Measurements from ENCODE around the gene PODXL2. TPM values are rescaled to one million over a fixed set of nuclear protein-coding genes. Genes with fewer than 3 reads are reported as not detected.

The PODXL2 gene
- total and polyA plus RNA-seq, 4 experiments from 2014 or later = 3.3 to 8.0 (median 5.5) TPM

GRCh38 chr3:127667119-127667681 lies 38.2 kb downstream of the PODXL2 start:
- H3K27me3 ChIP-seq (ENCODE audit: insufficient read depth, low read length) = no peaks in the 10 kb centered on the region
- DNase-seq = no peak

GRCh38 chr3:127668906-127669305 lies 39.9 kb downstream of the PODXL2 start:
- Histone ChIP-seq H3K4me1 (ENCODE audit: insufficient read depth, low read length) (peaks cover 14% of the 10 kb centered on the region), H3K27ac (ENCODE audit: low read depth, low read length) (no peak overlapping the region), H3K36me3 (ENCODE audit: insufficient read depth, low read length) (no peaks in the 10 kb centered on the region), H3K27me3 (ENCODE audit: insufficient read depth, low read length) (no peaks in the 10 kb centered on the region), H3K9me3 (ENCODE audit: control insufficient read depth in 1 of 2, low read length in 2 of 2) (no peaks in the 10 kb centered on the region), H3K4me3 (ENCODE audit: low read length in 2 of 2) (no peak overlapping the region)
- no peaks in the 10 kb centered on the region for H3K27me3 Mint-ChIP-seq
- DNase-seq = no peak
- CTCF ChIA-PET (ENCODE audit: partially characterized antibody) = no interaction called here
- peaks cover 4 to 7% of the 10 kb centered on the region in 2 donors for H3K36me3 Mint-ChIP-seq
- no peaks in the 10 kb centered on the region for H3K9me3 Mint-ChIP-seq
- H3K27ac Mint-ChIP-seq = peak overlapping the region in 2 of 7 donors; percentile 36 to 52
- H3K4me3 Mint-ChIP-seq = peak overlapping the region in 1 of 8 donors; percentile 13
- intact Hi-C loops (cut with micrococcal nuclease) = no loop called here
- H3K4me1 Mint-ChIP-seq = peaks cover 4 to 13% (median 9%) of the 10 kb centered on the region in 4 donors
- POLR2A ChIA-PET (ENCODE audit: partially characterized antibody) = interaction anchor here (1.2 kb wide), 1 partner anchor 78 kb away, joined by 3 read pairs; the partner anchor contains the start of gene TPRA1

More at GRCh38 chr3:127667119-127667681, 38.2 kb downstream of the PODXL2 start:
- Mint-ChIP-seq H3K27me3 (no peaks in the 10 kb centered on the region), H3K4me1 (peaks cover 0 to 7% (median 4%) of the 10 kb centered on the region in 4 donors), H3K36me3 (peaks cover 2 to 7% of the 10 kb centered on the region in 2 donors), H3K9me3 (no peaks in the 10 kb centered on the region), H3K4me3 (no peak overlapping the region), H3K27ac (peak overlapping the region in 1 of 7 donors; percentile 23)
- Histone ChIP-seq H3K36me3 (ENCODE audit: insufficient read depth, low read length) (no peaks in the 10 kb centered on the region), H3K27ac (ENCODE audit: low read depth, low read length) (no peak overlapping the region), H3K4me3 (ENCODE audit: low read length in 2 of 2) (no peak overlapping the region), H3K9me3 (ENCODE audit: control insufficient read depth in 1 of 2, low read length in 2 of 2) (no peaks in the 10 kb centered on the region), H3K4me1 (ENCODE audit: insufficient read depth, low read length) (peaks cover 8% of the 10 kb centered on the region)
- POLR2A ChIA-PET (ENCODE audit: partially characterized antibody) = no interaction called here
- CTCF ChIA-PET (ENCODE audit: partially characterized antibody) = no interaction called here
- intact Hi-C loops (cut with micrococcal nuclease) = no loop called here

GRCh38 chr3:127669541-127670228 lies 40.7 kb downstream of the PODXL2 start:
- H3K9me3 Mint-ChIP-seq = no peaks in the 10 kb centered on the region
- Histone ChIP-seq H3K27me3 (ENCODE audit: insufficient read depth, low read length) (no peaks in the 10 kb centered on the region), H3K4me1 (ENCODE audit: insufficient read depth, low read length) (peaks cover 22% of the 10 kb centered on the region), H3K9me3 (ENCODE audit: control insufficient read depth in 1 of 2, low read length in 2 of 2) (no peaks in the 10 kb centered on the region), H3K36me3 (ENCODE audit: insufficient read depth, low read length) (no peaks in the 10 kb centered on the region), H3K4me3 (ENCODE audit: low read length in 2 of 2) (no peak overlapping the region), H3K27ac (ENCODE audit: low read depth, low read length) (no peak overlapping the region)
- POLR2A ChIA-PET (ENCODE audit: partially characterized antibody) = interaction anchor here (1.2 kb wide), 1 partner anchor 79 kb away, joined by 3 read pairs; the partner anchor contains the start of gene TPRA1
- peaks cover 11 to 21% (median 16%) of the 10 kb centered on the region in 4 donors for H3K4me1 Mint-ChIP-seq
- H3K4me3 Mint-ChIP-seq = peak overlapping the region in 2 of 8 donors; percentile 21 to 39
- intact Hi-C loops (cut with micrococcal nuclease) = loop anchor here (5.0 to 10.0 kb wide), 3 partner anchors 965 to 1755 kb away; partner anchors contain the start of genes CHCHD6 and ZXDC
- H3K36me3 Mint-ChIP-seq = peaks cover 5 to 7% of the 10 kb centered on the region in 2 donors
- peak overlapping the region in 1 of 7 donors; percentile 76 for H3K27ac Mint-ChIP-seq
- H3K27me3 Mint-ChIP-seq = no peaks in the 10 kb centered on the region
- no peak for DNase-seq
- CTCF ChIA-PET (ENCODE audit: partially characterized antibody) = no interaction called here

- Histone ChIP-seq H3K4me1 (ENCODE audit: insufficient read depth, low read length) (peaks cover 27% of the 10 kb centered on the region), H3K27me3 (ENCODE audit: insufficient read depth, low read length) (no peaks in the 10 kb centered on the region), H3K9me3 (ENCODE audit: control insufficient read depth in 1 of 2, low read length in 2 of 2) (no peaks in the 10 kb centered on the region), H3K27ac (ENCODE audit: low read depth, low read length) (no peak overlapping the region), H3K36me3 (ENCODE audit: insufficient read depth, low read length) (no peaks in the 10 kb centered on the region), H3K4me3 (ENCODE audit: low read length in 2 of 2) (no peak overlapping the region)
- no peak for DNase-seq
- POLR2A ChIA-PET (ENCODE audit: partially characterized antibody) = no interaction called here
- CTCF ChIA-PET (ENCODE audit: partially characterized antibody) = no interaction called here
- Mint-ChIP-seq H3K9me3 (no peaks in the 10 kb centered on the region), H3K36me3 (peaks cover 6 to 7% of the 10 kb centered on the region in 2 donors), H3K4me3 (peak overlapping the region in 4 of 8 donors; percentile 4 to 51 (median 30)), H3K27ac (peak overlapping the region in 2 of 7 donors; percentile 66 to 90), H3K4me1 (peaks cover 12 to 26% (median 20%) of the 10 kb centered on the region in 4 donors), H3K27me3 (no peaks in the 10 kb centered on the region)
- intact Hi-C loops (cut with micrococcal nuclease) = loop anchor here (5.0 to 10.0 kb wide), 3 partner anchors 965 to 1755 kb away; partner anchors contain the start of genes CHCHD6 and ZXDC
Observed at GRCh38 chr3:127670229-127670559, 41.2 kb downstream of the PODXL2 start.

GRCh38 chr3:127670761-127671522 lies 42.0 kb downstream of the PODXL2 start:
- Histone ChIP-seq H3K36me3 (ENCODE audit: insufficient read depth, low read length) (no peaks in the 10 kb centered on the region), H3K4me1 (ENCODE audit: insufficient read depth, low read length) (peaks cover 31% of the 10 kb centered on the region), H3K9me3 (ENCODE audit: control insufficient read depth in 1 of 2, low read length in 2 of 2) (no peaks in the 10 kb centered on the region), H3K4me3 (ENCODE audit: low read length in 2 of 2) (peak overlapping the region in 1 of 2 donors; percentile 68), H3K27me3 (ENCODE audit: insufficient read depth, low read length) (no peaks in the 10 kb centered on the region), H3K27ac (ENCODE audit: low read depth, low read length) (no peak overlapping the region)
- peaks cover 15 to 33% (median 24%) of the 10 kb centered on the region in 4 donors for H3K4me1 Mint-ChIP-seq
- H3K4me3 Mint-ChIP-seq = peak overlapping the region in 7 of 8 donors; percentile 70 to 94 (median 90)
- H3K27me3 Mint-ChIP-seq = no peaks in the 10 kb centered on the region
- ChIA-PET POLR2A (ENCODE audit: partially characterized antibody) (interaction anchor here (1.2 to 3.3 kb wide), 5 partner anchors 36 to 1195 kb away, joined by 3 to 29 read pairs (median 4); partner anchors contain the start of genes PODXL2, TPRA1 and ZXDC), CTCF (ENCODE audit: partially characterized antibody) (interaction anchor here (1.3 to 1.8 kb wide), 2 partner anchors 80 to 96 kb away, joined by 4 to 5 read pairs; partner anchors contain the start of gene TPRA1)
- intact Hi-C loops (cut with micrococcal nuclease) = loop anchor here (5.0 to 10.0 kb wide), 3 partner anchors 966 to 1756 kb away; partner anchors contain the start of genes CHCHD6 and ZXDC
- H3K27ac Mint-ChIP-seq = peak overlapping the region in 5 of 7 donors; percentile 75 to 96 (median 87)
- no peak for DNase-seq
- H3K9me3 Mint-ChIP-seq = no peaks in the 10 kb centered on the region
- H3K36me3 Mint-ChIP-seq = peaks cover 0 to 8% of the 10 kb centered on the region in 2 donors

- H3K27ac ChIP-seq (ENCODE audit: low read depth, low read length) = peak overlapping the region; percentile 86
- peaks cover 7% of the 10 kb centered on the region for H3K36me3 ChIP-seq (ENCODE audit: insufficient read depth, low read length)
- Mint-ChIP-seq H3K27me3 (no peaks in the 10 kb centered on the region), H3K4me3 (peak overlapping the region; percentile 88 to 94 (median 90)), H3K27ac (peak overlapping the region; percentile 90 to 98 (median 94)), H3K4me1 (peaks cover 18 to 41% (median 28%) of the 10 kb centered on the region in 4 donors), H3K9me3 (no peaks in the 10 kb centered on the region), H3K36me3 (peaks cover 3 to 11% of the 10 kb centered on the region in 2 donors)
- peaks cover 31% of the 10 kb centered on the region for H3K4me1 ChIP-seq (ENCODE audit: insufficient read depth, low read length)
- no peaks in the 10 kb centered on the region for H3K9me3 ChIP-seq (ENCODE audit: control insufficient read depth in 1 of 2, low read length in 2 of 2)
- DNase-seq = peak in 4 of 5 donors; percentile 19 to 35 (median 31)
- POLR2A ChIA-PET (ENCODE audit: partially characterized antibody) = interaction anchor here (0.7 to 3.3 kb wide), 14 partner anchors 11 to 1196 kb away, joined by 3 to 29 read pairs (median 4); partner anchors contain the start of genes MCM2, PODXL2, TPRA1 and ZXDC
- CTCF ChIA-PET (ENCODE audit: partially characterized antibody) = interaction anchor here (0.9 to 1.8 kb wide), 3 partner anchors 22 to 97 kb away, joined by 3 to 5 read pairs (median 4); partner anchors contain the start of gene TPRA1
- H3K4me3 ChIP-seq (ENCODE audit: low read length in 2 of 2) = peak overlapping the region; percentile 42 to 68
- intact Hi-C loops (cut with micrococcal nuclease) = loop anchor here (1.0 to 10.0 kb wide), 9 partner anchors 42 to 1757 kb away; partner anchors contain the start of genes CHCHD6, MCM2, PODXL2 and SEC61A1
- H3K27me3 ChIP-seq (ENCODE audit: insufficient read depth, low read length) = no peaks in the 10 kb centered on the region
Observed at GRCh38 chr3:127671523-127672428, 42.8 kb downstream of the PODXL2 start.
